GM18868 (cell line): ENCODE data around the gene SPCS3.
A peak's percentile ranks its signal among the peaks of the same experiment; 100 is the strongest.
"Not testable (repeated sequence)": the region's sequence is repeated elsewhere in the genome, so short reads cannot be mapped to it uniquely, and the experiment has no call there.

Experiments
- ATAC-seq: cut with Tn5 transposase; IDR thresholded peaks from one replicate; pipeline ENCODE4 v1.9.1; 2021; ENCODE audit warnings: mild to moderate bottlenecking, moderate library complexity; ENCODE audit not compliant: unreplicated experiment

Gene SPCS3

DNA sequence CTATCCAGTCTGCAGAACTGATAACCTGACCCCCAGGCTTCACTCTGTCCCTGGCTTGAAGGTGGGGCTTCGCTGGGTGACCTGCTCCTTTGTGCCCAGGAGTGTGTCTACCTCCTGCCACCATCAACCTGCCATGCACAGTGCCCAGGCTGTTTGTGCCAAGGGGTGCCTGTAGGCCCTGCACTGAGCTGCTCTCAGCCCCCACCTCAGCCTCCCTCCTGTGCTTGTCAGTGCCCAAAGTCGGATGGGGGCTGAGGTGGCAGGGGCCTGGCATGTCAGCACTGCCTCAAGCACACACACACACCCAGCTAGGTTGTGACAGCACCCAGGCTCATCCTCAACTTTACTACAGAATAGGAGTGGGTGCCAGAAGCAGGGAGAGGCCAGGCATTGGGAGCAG, 23.5 kb downstream of the SPCS3 start:
- ATAC-seq, result no peak

DNA sequence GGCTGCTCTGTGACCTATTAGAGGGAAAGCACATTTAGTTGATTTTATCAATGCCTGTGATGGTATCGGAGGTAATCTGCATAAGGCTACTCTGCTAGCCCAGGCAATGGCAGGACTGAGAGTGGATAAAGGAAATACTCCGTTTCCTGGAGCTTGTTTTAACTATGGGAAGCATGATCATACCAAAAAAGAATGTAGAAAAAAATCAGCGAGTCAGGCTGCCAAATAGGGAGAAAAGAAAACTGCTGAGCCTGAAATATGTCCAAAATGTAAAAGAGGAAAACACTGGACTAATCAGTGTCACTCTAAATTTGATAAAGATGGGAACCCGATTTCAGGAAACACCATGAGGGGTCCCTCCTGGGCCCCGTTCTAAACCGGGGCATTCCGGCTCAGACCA, 25.6 kb downstream of the SPCS3 start:
- ATAC-seq, result not testable (repeated sequence)

DNA sequence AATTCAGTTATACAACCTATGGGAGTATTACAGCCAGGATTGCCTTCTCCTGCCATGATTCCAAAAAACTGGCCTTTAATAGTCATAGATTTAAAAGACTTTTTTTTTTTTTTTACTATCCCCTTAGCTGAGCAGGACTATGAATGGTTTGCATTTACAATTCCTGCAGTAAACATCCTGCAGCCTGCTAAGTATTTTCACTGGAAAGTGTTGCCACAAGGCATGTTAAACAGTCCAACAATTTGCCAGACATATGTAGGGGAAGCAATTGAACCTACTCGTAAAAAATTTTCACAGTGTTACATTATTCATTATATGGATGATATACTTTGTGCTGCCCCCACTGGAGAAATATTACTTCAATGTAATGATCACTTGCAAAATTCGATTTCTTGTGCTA, 27.1 kb downstream of the SPCS3 start:
- ATAC-seq, result not testable (repeated sequence)

DNA sequence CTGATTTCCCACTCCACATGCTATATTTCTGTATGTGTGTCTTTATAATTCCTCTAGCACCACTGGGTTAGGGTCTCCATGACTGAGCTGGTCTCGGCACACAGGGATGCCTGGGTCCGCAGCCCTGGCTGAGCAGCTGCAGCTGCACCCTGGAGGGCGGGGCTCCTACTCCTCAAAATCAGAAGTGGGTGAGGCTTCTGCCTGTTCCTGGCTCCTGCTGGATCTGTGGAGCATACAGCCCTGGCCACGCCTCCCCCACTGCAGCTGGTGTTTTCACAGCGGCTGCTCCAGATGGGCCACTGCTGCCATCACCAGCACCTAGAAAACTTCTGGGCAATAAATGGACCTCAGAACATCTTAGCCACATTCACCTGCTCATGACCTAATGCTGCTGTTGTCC, 30.9 kb downstream of the SPCS3 start:
- ATAC-seq, result no peak

DNA sequence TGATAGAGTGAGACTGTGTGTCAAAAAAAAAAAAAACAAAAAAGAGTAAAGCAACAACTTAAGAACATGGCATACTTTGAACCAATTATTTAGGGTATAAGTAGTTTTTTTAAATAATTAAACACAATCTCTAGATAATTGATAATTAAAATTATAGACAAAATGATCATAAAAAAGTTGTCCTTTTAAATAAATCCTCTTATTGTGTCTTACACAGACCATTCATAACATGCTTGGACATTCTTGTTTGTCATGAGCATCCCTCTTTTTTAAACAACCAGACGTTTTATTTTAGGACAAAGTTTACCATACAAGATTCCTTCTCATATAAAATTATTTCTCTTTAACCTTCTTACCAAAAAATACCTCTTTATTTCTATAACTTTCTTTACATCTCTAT, 35.1 kb downstream of the SPCS3 start:
- no peak for ATAC-seq

DNA sequence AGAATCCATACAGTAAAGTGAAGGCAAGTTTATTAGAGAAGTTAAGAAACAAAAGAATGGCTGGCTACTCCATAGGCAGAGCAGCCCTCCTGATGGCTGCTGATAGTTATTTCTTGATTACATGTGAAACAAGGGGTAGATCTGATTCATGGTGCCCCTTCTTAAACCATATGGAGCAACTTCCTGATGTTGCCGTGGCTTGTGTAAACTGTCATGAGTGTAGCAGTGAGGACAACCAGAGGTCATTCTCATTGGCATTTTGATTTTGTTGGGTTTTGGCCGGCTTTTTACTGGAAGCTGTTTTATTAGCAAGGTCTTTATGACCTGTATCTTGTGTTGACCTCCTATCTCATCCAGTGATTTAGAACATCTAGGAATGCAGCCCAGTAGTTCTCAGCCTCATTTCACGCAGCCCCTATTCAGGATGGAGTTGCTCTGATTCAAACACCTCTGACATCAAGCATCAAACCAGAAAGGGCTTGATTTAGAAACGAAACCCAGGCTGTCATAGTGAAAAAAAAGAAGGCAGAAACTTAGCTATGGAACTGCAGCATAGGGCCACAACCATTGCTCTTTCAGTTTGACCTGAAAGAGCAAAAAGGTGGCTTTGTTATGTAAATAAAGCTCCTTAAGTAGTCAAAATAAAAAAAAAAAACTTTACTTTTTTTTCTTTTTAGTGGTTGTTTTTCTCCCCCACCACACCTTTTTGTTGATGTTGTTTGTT, 37.8 kb downstream of the SPCS3 start:
- ATAC-seq, result peak; percentile 98

DNA sequence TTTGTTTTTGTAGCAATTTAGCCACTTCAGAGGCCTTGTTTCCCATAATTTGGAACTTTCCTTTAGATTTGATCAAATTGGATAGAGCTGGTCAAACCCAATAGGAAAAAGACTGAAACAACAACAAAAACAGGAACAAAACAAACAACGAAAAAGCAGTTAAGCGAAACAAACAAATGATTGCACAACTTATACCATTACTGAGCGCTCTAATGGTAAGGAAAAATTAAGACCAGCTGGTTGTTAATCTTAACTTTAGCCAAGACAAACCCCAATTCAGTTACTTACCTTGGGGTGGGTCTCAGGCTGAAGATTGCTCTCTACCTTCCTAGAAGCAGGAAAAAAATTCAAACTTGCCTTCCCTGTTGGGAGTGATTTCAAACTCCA, 38.3 kb downstream of the SPCS3 start:
- no peak for ATAC-seq

DNA sequence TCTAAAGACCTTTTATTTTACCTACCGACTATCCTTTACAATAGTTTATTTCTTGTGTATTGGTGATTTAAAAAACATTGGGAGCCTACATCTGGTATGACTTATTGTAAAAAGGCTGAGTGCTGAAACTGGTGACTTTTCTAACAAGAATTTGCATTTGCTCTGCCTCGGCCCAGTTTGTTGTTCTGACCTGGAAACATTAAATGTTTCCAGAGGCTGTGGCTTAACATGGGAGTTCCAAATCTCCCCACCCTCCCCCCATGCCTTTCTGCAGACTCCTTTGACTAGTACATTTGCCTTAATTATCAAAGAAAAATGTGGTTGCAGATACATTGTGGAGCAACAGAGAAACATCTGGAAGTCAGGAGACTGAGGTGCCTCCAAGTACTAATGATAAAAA, 39.8 kb downstream of the SPCS3 start:
- ATAC-seq, result no peak

DNA sequence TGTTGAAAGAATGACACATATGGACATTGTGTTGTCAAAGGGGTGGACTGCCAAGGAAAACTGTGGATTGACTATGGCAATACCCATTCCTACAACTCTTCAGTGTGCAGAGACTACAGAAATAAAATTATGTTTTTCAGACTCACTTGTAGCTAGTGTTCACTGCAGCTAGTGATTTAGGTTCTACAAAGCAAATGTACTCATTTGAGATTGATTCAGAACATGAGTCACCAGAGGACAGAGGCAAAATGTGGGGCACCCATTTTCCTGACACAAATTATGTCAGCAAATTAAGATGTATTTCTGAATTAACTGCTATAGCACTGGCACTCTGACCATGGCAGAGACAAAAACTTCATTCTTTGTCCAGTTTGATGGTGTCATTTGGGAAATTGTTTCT, 40.7 kb downstream of the SPCS3 start:
- ATAC-seq, result no peak

DNA sequence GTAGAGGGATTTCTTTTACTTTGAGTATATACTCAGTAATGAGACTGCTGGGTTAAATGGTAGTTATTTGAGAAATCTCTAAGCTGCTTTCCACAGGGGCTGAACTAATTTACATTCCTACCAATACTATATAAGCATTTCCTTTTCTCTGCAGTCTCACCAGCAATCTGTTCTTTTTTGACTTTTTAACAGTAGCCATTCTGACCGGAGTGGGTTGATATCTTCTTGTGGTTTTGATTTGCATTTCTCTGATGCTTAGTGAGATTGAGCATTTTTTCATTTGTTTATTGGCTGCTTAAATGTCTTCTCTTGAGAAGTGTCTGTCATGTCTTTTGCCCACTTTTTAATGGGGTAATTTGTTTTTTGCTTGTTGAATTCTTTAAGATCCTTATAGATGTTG, 43.3 kb downstream of the SPCS3 start:
- ATAC-seq, result peak; percentile 60

DNA sequence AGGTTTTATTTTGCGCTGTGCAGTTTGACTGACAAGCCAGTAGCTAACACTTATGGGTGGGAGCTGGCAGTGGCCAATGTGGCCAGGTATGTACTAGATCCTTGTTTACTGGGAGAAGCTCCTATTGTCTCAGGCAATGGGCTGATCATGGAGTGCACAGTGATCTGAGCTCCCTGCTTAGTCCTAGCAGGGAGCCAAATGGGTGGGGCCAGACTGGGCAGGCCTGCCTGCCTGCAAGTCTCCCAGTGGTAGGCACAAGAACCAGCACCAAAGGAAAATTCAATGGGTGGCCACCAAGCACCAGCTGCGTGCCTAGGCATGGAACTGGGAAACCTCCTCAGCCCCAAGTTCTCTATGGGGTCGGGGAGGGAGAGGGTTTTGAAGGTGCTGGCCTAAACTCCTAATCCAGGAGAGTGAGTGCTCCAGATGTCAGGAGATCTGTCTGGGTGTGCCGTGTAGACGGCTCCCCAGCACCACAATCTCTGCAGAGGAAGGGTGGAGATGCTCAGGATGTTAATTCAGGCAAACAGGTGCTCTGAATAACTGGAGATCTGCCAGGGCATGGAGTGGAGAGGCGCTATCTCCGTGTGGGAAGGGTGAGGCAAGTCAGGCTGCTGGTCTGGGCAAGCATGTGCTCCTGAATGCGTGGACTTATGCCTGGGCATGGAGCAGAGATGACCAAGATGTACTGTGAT, 48.2 kb downstream of the SPCS3 start:
- no peak for ATAC-seq

DNA sequence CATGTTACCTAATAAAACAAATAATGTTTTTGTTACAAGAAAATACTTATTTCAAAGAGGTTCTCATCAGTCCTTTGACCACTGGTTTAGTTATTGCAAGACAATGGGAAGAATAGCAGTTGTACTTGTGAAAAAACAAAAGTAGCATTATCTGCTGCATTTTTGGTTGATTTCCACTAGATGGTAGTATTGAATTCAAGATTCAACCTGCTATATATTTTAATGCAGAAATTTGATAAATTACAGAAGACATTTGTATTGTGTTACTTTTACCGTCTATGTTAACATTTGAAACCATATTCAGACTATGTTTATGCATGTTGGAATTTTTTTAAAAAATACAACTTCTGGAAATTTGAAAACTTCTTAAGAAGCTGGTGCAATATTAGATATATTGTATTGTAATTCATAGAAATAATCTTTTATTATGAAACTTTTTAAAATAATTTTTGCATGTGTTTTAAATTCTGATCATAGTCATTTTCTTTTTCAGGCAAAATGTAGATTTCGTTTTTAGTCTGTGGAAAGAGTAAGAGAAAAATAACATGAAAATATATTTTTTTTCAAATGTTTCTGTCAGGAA, 56.4 kb downstream of the SPCS3 start:
- ATAC-seq, result no peak

DNA sequence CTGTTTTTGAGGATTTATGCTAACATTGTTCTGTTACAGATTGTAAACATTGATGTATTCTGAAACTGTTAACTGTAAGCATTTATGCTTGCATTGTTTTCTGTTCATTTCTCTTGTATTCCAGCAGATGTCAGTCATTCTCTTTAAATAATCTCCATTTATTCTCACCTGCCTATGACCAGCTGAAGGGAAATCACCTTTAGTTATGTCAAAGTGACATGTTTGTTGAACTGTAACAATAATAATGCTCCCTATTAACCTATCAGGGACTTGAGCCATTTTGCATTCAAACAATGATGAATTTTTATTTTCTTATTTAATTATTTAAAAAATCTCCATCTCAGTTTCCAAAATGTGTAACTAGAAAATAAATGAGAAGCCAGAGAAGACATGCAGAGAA, 58.0 kb downstream of the SPCS3 start:
- peak; percentile 88 for ATAC-seq

DNA sequence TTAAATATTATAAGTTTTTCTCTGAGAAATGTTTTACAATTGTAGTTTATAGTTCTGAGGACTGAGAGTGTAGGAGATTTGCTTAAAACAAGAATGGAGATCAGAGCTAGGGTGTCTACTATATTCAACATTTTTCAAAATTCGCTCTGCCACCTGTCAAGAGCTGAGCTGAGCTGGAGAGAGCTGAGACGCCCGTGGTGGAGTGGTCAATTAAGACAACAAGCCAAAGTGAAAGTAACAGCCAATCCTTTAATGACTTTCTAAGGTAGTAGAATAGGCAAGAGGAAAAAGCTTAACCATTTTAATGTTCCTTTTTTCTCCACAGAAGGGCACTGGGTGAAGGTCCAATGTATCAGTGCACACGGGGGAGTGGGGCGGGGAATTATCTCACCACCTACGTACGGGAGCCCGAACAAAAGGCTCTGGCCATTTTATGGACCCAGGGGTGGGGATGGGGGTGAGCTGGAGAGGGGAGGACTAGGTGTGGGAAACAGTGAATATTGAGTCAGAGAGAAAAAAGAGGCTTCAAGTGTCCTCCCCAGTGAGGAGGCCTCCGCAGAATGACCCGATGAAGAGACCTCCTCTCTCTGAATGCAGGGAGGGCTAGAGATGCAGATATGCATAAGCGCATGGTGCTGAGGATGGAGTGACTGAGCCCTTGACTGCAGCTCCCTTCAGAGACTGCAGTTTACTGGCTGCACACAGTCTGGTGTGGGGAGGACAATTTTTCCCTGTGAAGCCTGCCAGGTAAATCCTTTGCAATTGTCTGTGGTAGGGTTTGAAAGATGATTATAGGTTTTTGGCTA, 60.8 kb downstream of the SPCS3 start:
- ATAC-seq, result peak; percentile 40
